SU-DHL-6 (cell line): ENCODE measurements around the gene SORCS2.

Source experiments
- CTCF ChIP-seq: fragments of 200-600 bp; sonication (generic); IDR thresholded peaks from one replicate; pipeline ENCODE4 v1.5.1; 2017; ENCODE audit warnings: antibody characterized with exemption, mild to moderate bottlenecking, low read length, moderate library complexity; ENCODE audit not compliant: insufficient read depth, poor library complexity, severe bottlenecking
- EZH2phosphoT487 ChIP-seq: fragments of 200-600 bp; sonication (generic), shearing (Covaris generic); conservative IDR thresholded peaks from 2 replicates; pipeline ENCODE4 v1.6.1; 2018; ENCODE audit warnings: mild to moderate bottlenecking, antibody characterized with exemption, low read length, moderate library complexity, mixed read lengths

GRCh38 chr4:7167706-7168105 is 24.6 kb upstream of the SORCS2 start:
- TF ChIP-seq CTCF (no peak), EZH2phosphoT487 (no peak)
